ENCODE measurements around the gene PPP2R5D. TPM values are rescaled to one million over a fixed set of nuclear protein-coding genes. Genes with fewer than 3 reads are reported as not detected.
A peak's percentile ranks its signal among the peaks of the same experiment; 100 is the strongest.

The PPP2R5D gene
- total RNA-seq, 1 experiment from 2014 or later = 73.4 TPM

- DNase-seq (ENCODE audit: low read depth) = no peak
Observed at GRCh38 chr6:42963179-42963854, 21.1 kb upstream of the PPP2R5D start.

GRCh38 chr6:42963855-42964605 lies 20.3 kb upstream of the PPP2R5D start:
- DNase-seq (ENCODE audit: low read depth) = peak; percentile 64

GRCh38 chr6:42966571-42966970 lies 17.8 kb upstream of the PPP2R5D start:
- no peak for DNase-seq (ENCODE audit: low read depth)

- DNase-seq (ENCODE audit: low read depth) = no peak
Observed at GRCh38 chr6:42967228-42967627, 17.1 kb upstream of the PPP2R5D start.

- no peak for DNase-seq (ENCODE audit: low read depth)
Observed at GRCh38 chr6:42968126-42968701, 16.2 kb upstream of the PPP2R5D start.

- no peak for DNase-seq (ENCODE audit: low read depth)
Observed at GRCh38 chr6:42968783-42969182, 15.6 kb upstream of the PPP2R5D start.

- no peak for DNase-seq (ENCODE audit: low read depth)
Observed at GRCh38 chr6:42969431-42969830, 14.9 kb upstream of the PPP2R5D start.

- no peak for DNase-seq (ENCODE audit: low read depth)
Observed at GRCh38 chr6:42969934-42970333, 14.4 kb upstream of the PPP2R5D start.

- peak; percentile 55 for DNase-seq (ENCODE audit: low read depth)
Observed at GRCh38 chr6:42970871-42971612, 13.3 kb upstream of the PPP2R5D start.

- DNase-seq (ENCODE audit: low read depth) = no peak
Observed at GRCh38 chr6:42971746-42972327, 12.5 kb upstream of the PPP2R5D start.

- DNase-seq (ENCODE audit: low read depth) = no peak
Observed at GRCh38 chr6:42973926-42974325, 10.4 kb upstream of the PPP2R5D start.

- no peak for DNase-seq (ENCODE audit: low read depth)
Observed at GRCh38 chr6:42974919-42975505, 9.4 kb upstream of the PPP2R5D start.

GRCh38 chr6:42978487-42978838 lies 5.9 kb upstream of the PPP2R5D start:
- DNase-seq (ENCODE audit: low read depth) = peak; percentile 39

GRCh38 chr6:42978839-42979522 lies 5.4 kb upstream of the PPP2R5D start, which contains the start of gene PEX6:
Gene PEX6 (minus strand): TSS chr6:42979181. CDS start chr6:42979150, 31 bp downstream.
- peak; percentile 97 for DNase-seq (ENCODE audit: low read depth)

- peak; percentile 53 for DNase-seq (ENCODE audit: low read depth)
Observed at GRCh38 chr6:42979523-42980177, 4.7 kb upstream of the PPP2R5D start.

GRCh38 chr6:42981836-42982235 lies 2.5 kb upstream of the PPP2R5D start:
- DNase-seq (ENCODE audit: low read depth) = no peak

- no peak for DNase-seq (ENCODE audit: low read depth)
Observed at GRCh38 chr6:42984924-42985475, 630 bp downstream of the PPP2R5D start.

- no peak for DNase-seq (ENCODE audit: low read depth)
Observed at GRCh38 chr6:42987533-42988451, 3.4 kb downstream of the PPP2R5D start.

GRCh38 chr6:42988486-42989020 lies 4.2 kb downstream of the PPP2R5D start:
- no peak for DNase-seq (ENCODE audit: low read depth)

Measured in Daoy (cell line).